ENCODE measurements around the gene FLT1. TPM values are rescaled to one million over a fixed set of nuclear protein-coding genes. Genes with fewer than 3 reads are reported as not detected.

The FLT1 gene
- total and polyA plus RNA-seq, 2 of the 13 experiments (the other 11 are each of a cell fraction or from before 2014, with no cell fraction given) = 0.02 TPM; not detected in 1

DNA sequence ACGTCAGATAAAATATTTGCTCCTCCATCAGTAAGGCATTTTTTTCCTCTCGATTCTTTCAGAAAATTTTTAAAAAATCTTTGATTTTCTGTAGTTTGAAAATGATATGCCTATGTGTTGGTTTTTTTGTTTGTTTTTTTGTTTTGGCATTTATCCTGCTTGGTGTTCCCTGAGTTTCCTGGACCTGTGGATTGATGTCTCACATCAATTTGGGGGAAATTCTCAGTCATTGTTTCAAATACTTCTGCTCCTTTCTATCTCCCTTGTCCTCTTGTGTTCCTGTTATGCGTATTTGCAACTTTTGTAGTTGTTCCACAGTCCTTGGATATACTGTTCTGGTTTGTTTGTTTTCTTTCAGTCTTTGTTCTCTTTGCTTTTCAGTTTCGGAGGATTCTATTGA lies 18.8 kb upstream of the FLT1 start:
- no peaks in the 10 kb centered on the region for H3K36me3 ChIP-seq (replicated peaks in 1 of 2; ENCODE audit: control insufficient read depth in 1 of 2, insufficient read depth in 2 of 2, low read length in 2 of 2)
- H3K79me2 ChIP-seq (ENCODE audit: insufficient read depth, low read length) = no peaks in the 10 kb centered on the region
- FAIRE-seq (no peak), DNase-seq (ENCODE audit: low spot score) (no peak), ATAC-seq (no peak)
- CTCF ChIA-PET (ENCODE audit: low intra/inter-chr PET ratio, low total read pairs) = no interaction called here
- no peak for TF ChIP-seq ASH2L (IDR thresholded peaks at IDR 0.05; ENCODE audit: insufficient read length, low read depth, low read length)
- under 1% methylated on average over 4 of the region's 4 CpGs for WGBS (ENCODE audit: low lambda C conversion rate)
- H2AFZ ChIP-seq (ENCODE audit: low read length) = no peak overlapping the region
- no peaks in the 10 kb centered on the region for H3K9me3 ChIP-seq (ENCODE audit: low read length)
- intact Hi-C loops (cut with micrococcal nuclease; ENCODE audit: unreplicated experiment) = no loop called here
- H3K27me3 ChIP-seq (ENCODE audit: control insufficient read depth in 1 of 2, insufficient read depth in 2 of 2, low read length in 2 of 2) = no peaks in the 10 kb centered on the region; a peak in 1 of 5 replicates
- in situ Hi-C loops (cut with HindIII; ENCODE audit: extremely low pct_ligation_motif_present, low pct_unique_long_range_greater_than_20kb) = no loop called here
- H3K9ac ChIP-seq (ENCODE audit: insufficient read depth, low read depth, low read length) = no peak overlapping the region
- no peak overlapping the region for H3K4me2 ChIP-seq (ENCODE audit: low read depth, low read length)
- POLR2A ChIA-PET = no interaction called here
- H3K27ac ChIP-seq (ENCODE audit: extremely low read length, insufficient read depth, low read length) = no peak overlapping the region
- H3K4me3 ChIP-seq (replicated peaks in 1 of 3; ENCODE audit: insufficient read depth in 1 of 3, low read depth in 2 of 3, low read length in 3 of 3) = no peak overlapping the region
- no peaks in the 10 kb centered on the region for H3K4me1 ChIP-seq (ENCODE audit: insufficient read depth, low read length)
- no peaks in the 10 kb centered on the region for H4K20me1 ChIP-seq (ENCODE audit: insufficient read depth, low read length)
- no TSS peak for BruUV-seq (replicated peaks)

DNA sequence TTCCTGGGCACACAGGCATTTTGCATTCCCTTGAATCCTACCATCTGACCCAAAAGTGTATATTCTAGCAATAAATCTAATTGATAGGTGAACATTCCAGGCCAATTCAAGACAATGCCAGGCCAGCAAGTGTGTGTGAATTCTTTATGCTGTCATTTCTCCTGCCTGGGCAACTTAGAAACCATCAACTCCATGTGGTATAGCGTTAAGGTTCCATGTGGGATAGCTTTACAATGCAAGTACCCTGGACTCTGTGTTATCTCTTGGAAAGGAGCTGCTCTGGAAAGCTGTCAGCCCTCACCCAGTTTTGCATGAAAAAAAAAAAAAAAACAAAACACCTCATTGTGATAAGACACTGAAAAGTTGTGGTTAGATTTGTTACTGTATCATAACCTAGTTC lies 15.6 kb upstream of the FLT1 start:
- ChIA-PET CTCF (ENCODE audit: low intra/inter-chr PET ratio, low total read pairs) (no interaction called here), POLR2A (no interaction called here)
- no peaks in the 10 kb centered on the region for H3K36me3 ChIP-seq (replicated peaks in 1 of 2; ENCODE audit: control insufficient read depth in 1 of 2, insufficient read depth in 2 of 2, low read length in 2 of 2)
- no peaks in the 10 kb centered on the region for H3K4me1 ChIP-seq (ENCODE audit: insufficient read depth, low read length)
- no TSS peak for BruUV-seq (replicated peaks)
- no peak overlapping the region for H3K9ac ChIP-seq (ENCODE audit: insufficient read depth, low read depth, low read length)
- FAIRE-seq (no peak), DNase-seq (ENCODE audit: low spot score) (no peak), ATAC-seq (no peak)
- H2AFZ ChIP-seq (ENCODE audit: low read length) = no peak overlapping the region
- WGBS (ENCODE audit: low lambda C conversion rate) = 0% methylated on average over 1 of the region's 1 CpG
- H3K79me2 ChIP-seq (ENCODE audit: insufficient read depth, low read length) = no peaks in the 10 kb centered on the region
- H3K9me3 ChIP-seq (ENCODE audit: low read length) = no peaks in the 10 kb centered on the region
- in situ Hi-C loops (cut with HindIII; ENCODE audit: extremely low pct_ligation_motif_present, low pct_unique_long_range_greater_than_20kb) (no loop called here), intact Hi-C loops (cut with micrococcal nuclease; ENCODE audit: unreplicated experiment) (no loop called here)
- no peak overlapping the region for H3K4me3 ChIP-seq (replicated peaks in 1 of 3; ENCODE audit: insufficient read depth in 1 of 3, low read depth in 2 of 3, low read length in 3 of 3)
- H3K4me2 ChIP-seq (ENCODE audit: low read depth, low read length) = no peak overlapping the region
- no peak overlapping the region for H3K27ac ChIP-seq (ENCODE audit: extremely low read length, insufficient read depth, low read length)
- H3K27me3 ChIP-seq (ENCODE audit: control insufficient read depth in 1 of 2, insufficient read depth in 2 of 2, low read length in 2 of 2) = no peaks in the 10 kb centered on the region; a peak in 1 of 5 replicates
- no peaks in the 10 kb centered on the region for H4K20me1 ChIP-seq (ENCODE audit: insufficient read depth, low read length)
- TF ChIP-seq, protein P1, sequence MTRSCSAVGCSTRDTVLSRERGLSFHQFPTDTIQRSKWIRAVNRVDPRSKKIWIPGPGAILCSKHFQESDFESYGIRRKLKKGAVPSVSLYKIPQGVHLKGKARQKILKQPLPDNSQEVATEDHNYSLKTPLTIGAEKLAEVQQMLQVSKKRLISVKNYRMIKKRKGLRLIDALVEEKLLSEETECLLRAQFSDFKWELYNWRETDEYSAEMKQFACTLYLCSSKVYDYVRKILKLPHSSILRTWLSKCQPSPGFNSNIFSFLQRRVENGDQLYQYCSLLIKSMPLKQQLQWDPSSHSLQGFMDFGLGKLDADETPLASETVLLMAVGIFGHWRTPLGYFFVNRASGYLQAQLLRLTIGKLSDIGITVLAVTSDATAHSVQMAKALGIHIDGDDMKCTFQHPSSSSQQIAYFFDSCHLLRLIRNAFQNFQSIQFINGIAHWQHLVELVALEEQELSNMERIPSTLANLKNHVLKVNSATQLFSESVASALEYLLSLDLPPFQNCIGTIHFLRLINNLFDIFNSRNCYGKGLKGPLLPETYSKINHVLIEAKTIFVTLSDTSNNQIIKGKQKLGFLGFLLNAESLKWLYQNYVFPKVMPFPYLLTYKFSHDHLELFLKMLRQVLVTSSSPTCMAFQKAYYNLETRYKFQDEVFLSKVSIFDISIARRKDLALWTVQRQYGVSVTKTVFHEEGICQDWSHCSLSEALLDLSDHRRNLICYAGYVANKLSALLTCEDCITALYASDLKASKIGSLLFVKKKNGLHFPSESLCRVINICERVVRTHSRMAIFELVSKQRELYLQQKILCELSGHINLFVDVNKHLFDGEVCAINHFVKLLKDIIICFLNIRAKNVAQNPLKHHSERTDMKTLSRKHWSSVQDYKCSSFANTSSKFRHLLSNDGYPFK (CRISPR knock-in tag; IDR thresholded peaks at IDR 0.05; ENCODE audit: borderline replicate concordance) = no peak
- no peak for TF ChIP-seq HDAC2 (CRISPR knock-in tag; IDR thresholded peaks at IDR 0.05)
- TF ChIP-seq BCL6 (CRISPR knock-in tag; IDR thresholded peaks at IDR 0.05) = no peak
- TF ChIP-seq TOE1 (CRISPR knock-in tag; IDR thresholded peaks at IDR 0.05) = no peak
- TF ChIP-seq, protein P2, sequence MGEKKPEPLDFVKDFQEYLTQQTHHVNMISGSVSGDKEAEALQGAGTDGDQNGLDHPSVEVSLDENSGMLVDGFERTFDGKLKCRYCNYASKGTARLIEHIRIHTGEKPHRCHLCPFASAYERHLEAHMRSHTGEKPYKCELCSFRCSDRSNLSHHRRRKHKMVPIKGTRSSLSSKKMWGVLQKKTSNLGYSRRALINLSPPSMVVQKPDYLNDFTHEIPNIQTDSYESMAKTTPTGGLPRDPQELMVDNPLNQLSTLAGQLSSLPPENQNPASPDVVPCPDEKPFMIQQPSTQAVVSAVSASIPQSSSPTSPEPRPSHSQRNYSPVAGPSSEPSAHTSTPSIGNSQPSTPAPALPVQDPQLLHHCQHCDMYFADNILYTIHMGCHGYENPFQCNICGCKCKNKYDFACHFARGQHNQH (CRISPR knock-in tag; IDR thresholded peaks at IDR 0.05) = no peak
- no peak for TF ChIP-seq ZNF674 (CRISPR knock-in tag; IDR thresholded peaks at IDR 0.05; ENCODE audit: low read depth)
- TF ChIP-seq, protein P3, sequence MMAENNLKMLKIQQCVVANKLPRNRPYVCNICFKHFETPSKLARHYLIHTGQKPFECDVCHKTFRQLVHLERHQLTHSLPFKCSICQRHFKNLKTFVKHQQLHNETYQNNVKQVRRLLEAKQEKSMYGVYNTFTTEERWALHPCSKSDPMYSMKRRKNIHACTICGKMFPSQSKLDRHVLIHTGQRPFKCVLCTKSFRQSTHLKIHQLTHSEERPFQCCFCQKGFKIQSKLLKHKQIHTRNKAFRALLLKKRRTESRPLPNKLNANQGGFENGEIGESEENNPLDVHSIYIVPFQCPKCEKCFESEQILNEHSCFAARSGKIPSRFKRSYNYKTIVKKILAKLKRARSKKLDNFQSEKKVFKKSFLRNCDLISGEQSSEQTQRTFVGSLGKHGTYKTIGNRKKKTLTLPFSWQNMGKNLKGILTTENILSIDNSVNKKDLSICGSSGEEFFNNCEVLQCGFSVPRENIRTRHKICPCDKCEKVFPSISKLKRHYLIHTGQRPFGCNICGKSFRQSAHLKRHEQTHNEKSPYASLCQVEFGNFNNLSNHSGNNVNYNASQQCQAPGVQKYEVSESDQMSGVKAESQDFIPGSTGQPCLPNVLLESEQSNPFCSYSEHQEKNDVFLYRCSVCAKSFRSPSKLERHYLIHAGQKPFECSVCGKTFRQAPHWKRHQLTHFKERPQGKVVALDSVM (CRISPR knock-in tag; IDR thresholded peaks at IDR 0.05) = no peak
- no peak for TF ChIP-seq ZFX (CRISPR knock-in tag; IDR thresholded peaks at IDR 0.05; ENCODE audit: low read depth)
- no peak for TF ChIP-seq YY1 (IDR thresholded peaks at IDR 0.05; ENCODE audit: insufficient read depth, insufficient replicate concordance, low read depth, low read length)
